ENCODE results near the gene MYZAP. TPM values are rescaled to one million over a fixed set of nuclear protein-coding genes. Genes with fewer than 3 reads are reported as not detected.

The MYZAP gene
- total RNA-seq, 1 donor from 2014 or later: 29.3 TPM

DNA sequence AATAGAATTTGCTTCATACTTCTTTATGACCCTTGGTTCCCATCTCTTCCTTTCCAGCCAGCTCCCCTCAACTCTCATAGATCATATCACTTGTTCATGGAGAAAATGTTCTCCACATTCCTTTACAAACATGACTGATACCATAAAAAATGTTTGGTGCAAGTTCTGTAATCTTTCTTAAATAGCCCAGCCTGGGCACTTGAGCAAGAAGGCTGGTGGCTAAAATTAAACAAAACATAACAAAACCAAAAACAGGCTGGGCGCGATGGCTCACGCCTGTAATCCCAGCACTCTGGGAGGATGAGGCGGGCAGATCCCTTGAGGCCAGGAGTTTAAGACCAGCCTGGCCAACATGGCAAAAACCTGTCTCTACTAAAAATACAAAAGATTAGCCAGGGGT, 105.9 kb downstream of the MYZAP start:
- no peak for DNase-seq (ENCODE audit: low spot score)

DNA sequence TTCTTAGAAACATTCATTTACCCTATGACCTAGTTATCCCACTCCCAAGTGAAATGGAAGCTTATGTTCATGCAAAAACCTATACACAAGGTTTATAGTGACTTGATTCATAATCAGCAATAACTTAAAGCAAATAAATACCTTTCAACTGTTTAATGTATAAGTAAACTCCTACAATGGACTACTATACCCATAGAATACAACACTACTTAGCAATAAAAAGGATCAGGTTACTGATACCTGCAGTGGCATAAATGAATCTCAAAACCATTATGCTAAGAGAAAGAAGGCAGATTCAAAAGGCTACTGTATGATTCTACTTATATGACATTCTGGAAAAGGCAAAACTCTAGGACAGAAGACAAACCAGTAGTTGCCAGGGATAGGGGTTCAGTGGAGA, 106.5 kb downstream of the MYZAP start:
- no peak for DNase-seq (ENCODE audit: low spot score)

DNA sequence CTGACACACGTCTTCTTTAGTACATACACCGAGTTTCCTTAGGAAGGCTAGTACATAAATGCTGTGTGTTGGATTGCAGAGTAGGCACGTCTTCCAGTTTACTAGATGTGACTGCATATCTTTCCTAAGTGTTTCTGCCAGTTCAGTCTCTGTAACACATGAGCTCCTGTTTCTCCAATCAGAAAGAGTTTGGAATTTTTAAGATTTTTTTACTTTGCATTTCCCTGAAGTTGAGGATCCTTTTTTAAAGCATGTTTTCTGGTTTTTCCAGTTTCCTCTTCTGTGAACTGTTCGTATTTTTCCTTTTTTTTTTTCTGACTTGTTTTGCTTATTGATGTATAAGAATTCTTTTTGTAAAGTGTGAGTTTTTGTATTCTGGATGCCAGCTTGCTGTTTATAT, 107.3 kb downstream of the MYZAP start:
- DNase-seq (ENCODE audit: low spot score): no peak

DNA sequence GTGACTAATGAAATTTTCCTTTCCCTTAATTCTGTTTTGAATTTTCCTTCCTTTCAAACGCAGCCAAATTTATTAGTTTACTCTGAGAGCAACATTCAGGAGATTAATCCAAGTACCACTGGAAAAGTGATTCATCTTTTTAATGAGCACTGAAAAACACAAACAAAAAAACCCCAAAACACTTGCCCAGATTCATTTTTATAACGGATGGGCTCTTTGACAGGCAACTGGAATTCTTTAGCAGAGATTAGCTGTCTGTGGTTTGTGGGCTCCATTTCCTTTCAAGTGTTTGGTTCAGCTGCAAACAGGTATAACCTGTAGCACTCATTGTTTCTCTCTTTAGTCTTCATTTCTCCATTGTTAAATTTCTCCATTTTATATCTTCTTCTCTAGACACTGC, 111.7 kb downstream of the MYZAP start:
- no peak for DNase-seq (ENCODE audit: low spot score)

DNA sequence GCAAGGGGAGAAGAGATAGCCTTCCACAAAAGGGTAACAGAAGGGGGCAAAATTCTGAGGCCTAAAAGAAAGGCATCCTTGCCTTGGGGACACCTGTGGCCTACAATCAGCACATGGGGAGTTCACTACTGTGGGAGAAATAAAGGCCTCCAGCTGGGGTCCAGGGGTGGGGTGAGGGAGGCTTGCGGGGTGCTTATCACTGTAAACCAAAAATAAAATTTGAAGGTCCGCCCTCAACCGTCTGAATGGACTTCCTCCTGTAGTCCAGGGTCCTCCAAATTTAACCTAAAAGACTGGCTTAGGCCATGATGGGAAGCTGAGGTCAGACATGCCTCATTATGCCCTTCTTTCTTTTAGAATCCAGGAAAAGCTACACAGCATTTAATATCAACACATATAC, 112.7 kb downstream of the MYZAP start:
- no peak for DNase-seq (ENCODE audit: low spot score)

DNA sequence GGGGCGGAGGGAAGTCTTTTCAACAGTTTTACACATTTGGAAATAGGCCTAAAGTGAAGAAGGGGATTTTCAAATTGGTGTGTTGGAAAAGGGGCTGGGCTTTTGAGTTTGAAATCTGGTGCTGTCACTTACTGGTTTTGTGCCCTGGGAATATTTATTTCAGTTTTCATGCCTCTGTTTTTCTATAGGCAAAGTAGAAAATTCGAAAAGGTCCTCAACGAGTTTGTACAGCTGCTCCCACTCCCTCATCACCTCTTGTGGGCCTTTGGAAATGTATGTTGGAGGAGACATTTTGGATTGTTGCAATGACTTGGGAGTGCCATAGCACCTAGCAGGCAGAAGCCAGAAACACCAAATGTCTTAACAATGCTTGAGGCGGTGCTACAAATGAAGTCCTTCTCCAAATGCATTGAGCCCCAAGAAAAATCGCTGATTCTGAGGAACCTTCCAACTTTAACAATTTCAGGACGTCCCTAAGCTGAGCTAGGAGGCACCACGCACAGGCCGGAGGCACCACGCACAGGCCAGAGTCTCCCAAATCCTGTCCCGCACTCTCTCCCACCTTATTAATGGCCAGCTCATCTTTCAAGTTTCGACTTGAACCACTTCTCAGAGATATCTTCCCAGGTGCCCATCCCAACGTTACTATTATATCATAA, 114.2 kb downstream of the MYZAP start:
- DNase-seq (ENCODE audit: low spot score): no peak

DNA sequence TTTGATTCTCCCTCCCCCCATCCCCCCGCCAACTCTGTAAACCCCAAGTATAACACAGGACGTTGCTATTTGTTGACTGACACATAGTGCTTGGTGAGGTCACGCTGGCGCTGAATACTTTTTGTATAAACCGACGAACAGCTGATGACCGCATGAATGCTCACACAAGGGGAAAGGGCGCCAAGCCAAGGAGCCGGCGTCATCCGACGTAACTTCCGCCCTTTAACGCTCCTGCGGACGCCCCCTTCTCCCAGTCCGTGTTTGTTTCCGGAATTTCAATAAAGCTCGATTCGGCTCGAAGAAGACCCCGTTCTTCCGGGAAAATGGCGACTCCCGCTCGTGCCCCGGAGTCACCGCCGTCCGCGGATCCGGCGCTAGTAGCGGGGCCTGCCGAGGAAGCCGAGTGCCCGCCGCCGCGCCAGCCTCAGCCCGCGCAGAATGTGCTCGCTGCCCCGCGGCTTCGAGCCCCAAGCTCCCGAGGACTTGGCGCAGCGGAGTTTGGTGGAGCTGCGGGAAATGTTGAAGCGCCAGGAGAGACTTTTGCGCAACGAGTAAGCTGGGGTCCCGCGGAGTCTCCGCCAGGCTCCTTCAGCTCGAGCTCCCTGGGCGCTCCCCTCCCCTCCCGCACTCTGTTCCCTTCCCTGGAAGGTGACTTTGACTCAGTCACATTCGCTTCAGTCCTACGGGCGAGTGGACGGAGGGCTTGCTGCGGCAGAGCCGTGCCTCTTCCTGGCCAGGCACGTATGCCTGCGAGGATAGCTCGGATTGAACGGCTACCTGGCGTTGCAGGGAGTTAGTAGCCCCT, 114.9 kb downstream of the MYZAP start, which contains the start of gene POLR2M:
POLR2M (plus strand) TSS at position 310 of the 805 bp plus-strand sequence; CDS start at position 439, 129 bp downstream.
- DNase-seq (ENCODE audit: low spot score): peak; percentile 97

DNA sequence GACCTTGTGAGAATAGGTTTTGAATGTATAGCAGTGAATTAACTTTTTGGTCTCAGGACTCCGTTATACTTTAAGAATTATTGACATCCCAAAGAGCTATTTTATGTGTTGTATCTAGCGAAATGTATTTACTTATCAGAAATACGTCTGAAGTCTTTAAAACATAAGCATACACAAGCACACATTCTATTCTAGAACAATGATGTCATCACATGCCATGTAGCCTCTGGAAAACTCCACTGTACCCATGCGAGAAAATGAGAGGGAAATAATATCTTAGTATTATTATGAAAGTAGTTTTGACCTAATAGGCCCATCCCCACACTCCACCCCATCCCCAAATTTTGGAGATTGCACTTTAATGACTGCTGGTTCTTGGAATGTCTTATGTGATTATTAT, 116.3 kb downstream of the MYZAP start:
- no peak for DNase-seq (ENCODE audit: low spot score)

DNA sequence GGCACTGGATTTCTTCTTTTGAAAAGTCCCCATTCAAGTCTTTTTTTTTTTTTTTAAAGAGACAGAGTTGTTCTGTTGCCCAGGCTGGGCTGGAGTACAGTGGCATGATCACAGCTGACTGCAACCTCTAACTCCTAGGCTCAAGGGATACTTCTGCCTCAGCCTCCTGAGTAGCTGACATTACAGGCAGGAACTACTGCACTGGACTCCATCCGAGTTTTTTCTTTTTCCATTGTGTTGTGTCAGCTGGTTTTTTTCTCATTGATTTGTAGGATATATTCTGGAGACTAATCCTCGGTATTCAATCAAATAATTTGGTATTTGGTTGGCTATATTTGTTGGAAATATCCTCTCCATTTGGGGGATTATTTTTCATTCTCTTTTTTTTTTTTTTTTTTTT, 126.6 kb downstream of the MYZAP start:
- no peak for DNase-seq (ENCODE audit: low spot score)

DNA sequence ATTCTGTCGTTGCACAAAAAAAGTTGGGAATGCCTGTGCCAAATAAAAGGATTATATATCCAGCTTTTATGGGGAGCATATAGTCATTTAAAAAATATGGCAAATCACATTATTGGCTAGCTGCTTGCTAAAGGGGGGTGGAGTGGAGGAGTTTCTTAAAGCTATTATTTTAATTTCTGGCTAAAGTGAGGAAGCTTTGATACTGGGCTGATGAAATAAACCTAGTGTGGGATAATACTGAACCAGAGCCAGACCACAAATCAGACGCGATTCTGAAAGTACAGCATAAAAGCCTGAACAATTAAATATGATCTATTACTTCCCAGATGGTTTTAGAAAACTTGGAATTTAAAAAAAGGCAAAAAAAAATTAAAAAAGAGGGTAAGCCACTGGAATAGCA, 129.2 kb downstream of the MYZAP start:
- DNase-seq (ENCODE audit: low spot score): no peak

DNA sequence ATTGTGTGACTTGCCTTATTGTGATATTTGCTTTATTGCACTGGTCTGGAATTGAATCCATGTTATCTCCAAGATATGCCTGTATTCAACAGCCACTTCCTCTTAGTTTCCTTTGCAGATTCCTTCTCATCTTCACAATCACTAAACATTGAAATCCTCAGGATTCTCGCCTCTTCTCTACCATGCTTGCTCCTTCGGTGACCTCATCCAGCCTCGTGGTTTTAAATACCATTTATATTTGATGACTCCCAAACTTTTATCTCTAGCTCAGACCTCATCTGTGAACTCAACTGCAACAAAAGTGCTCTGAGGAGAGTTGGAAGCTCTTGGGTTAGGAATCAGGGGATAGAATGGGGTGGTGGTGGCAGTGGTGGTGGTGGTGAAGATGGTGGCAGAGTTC, 134.7 kb downstream of the MYZAP start:
- no peak for DNase-seq (ENCODE audit: low spot score)

DNA sequence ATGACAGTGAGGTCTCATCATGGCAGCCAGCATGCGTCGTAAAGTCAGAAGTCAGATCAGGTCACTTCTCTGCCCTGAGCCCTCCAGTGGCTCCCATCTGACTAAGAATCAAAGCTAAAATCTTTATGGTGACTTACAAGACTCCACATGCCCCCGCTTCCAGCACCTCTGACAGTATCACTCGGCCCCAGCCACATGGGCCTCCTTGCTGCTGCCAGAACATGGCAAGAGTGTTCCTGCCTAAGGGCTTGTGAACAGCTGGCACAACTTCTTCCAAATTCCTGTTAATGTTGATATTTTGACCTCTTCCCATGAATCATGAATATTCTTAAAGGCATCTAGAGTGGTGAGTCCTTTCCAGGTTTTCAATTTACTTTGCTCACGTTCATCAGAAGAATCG, 135.3 kb downstream of the MYZAP start:
- DNase-seq (ENCODE audit: low spot score): no peak

DNA sequence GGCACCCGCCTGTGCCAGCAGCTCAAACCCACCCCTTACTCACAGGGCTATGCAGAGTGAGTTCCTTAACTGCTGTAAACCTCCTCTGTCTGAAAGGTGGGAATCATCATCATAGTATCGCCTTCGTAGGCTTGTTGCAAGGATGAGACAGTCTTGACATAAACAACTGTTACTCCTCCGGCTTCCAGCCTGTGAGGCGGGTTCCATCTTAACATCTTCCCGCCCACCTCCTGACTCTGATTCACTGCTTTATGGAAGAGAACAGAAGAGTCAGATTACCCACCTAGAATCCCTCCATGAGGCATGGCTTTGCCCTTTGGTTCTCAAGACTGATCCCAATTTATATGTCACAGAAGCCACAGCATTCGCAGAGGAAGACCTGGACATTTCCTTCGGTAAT, 136.7 kb downstream of the MYZAP start:
- DNase-seq (ENCODE audit: low spot score): no peak

DNA sequence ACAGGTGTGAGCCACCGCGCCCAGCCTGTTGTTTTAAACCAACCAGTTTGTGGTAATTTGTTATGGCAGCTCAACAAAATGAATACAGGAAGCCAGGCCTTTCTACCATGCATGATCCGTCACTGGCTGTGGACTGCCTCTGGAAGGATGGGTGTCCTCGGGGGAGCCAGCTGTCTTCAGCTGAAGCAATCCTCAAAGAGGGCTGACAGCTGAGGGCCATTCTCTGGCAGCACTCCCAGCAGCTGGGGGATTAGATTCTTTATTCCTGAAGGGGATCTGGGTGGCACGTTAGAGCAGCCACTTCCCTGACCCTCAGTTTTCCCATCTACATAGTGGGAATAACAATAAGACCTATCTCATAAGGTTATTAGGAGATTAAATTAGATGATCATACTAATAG, 139.2 kb downstream of the MYZAP start:
- no peak for DNase-seq (ENCODE audit: low spot score)

DNA sequence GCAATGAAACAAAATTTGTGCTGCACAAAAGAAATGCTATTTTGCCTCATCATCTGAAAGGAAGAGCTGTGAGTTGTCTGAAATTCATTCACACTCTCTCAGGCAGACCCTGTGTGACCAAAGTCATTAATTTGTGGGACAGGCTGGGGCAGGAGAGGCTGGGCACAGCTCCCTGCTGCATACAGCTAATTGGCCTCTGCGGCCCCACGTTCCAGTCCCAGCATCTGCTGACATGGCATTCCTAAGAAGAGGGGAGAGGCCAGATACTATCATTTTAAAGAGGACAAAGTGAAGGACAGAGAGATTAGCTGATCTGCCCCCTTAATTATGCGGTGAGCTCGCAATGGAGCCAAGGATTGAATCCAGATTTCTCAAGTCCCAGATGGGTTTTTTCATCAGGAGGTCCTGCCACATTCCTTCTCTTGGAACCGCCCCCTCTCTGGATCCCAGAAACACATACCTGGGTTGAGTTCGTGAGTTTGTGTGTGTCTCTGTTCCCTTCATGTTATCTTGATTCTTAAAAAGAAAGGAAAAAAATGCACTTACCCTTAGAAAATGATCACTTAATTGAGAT, 139.9 kb downstream of the MYZAP start:
- no peak for DNase-seq (ENCODE audit: low spot score)

DNA sequence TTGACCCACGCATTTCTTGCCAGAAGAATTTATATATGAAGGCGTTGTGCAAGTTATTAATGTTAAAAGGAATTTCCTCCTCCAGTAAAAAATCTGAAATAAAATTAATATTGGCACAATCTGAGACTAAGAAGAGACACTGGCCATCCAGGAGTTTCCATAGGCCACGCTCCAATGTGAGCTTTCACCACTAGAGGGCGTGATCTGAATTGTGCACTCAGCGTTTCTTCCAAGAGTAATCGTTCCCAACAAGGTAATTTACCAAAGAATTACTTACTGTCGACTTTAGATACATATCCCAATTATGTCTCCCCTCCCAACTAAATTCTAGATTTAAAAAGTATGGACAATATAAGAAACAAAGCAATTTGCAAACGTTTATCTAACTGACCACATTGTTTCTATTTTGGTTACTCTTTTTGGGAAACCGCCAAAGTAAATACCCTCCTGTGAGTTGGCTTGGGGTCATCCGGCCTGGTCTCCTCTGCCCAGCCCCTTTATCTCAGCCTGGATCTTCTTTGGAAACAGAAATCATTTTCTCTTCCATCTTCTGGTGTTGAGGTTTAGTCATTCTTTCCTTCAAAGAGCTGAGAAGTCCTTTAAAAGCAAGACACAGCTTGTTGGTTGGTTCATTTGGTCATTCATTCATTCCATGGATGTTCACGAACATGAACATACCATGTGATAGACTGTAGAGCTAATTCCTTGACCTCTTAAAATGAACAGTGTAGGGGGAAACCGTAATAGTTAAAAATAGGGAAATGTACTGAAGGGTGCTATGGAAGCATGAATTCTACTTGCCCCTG, 141.0 kb downstream of the MYZAP start:
- no peak for DNase-seq (ENCODE audit: low spot score)

DNA sequence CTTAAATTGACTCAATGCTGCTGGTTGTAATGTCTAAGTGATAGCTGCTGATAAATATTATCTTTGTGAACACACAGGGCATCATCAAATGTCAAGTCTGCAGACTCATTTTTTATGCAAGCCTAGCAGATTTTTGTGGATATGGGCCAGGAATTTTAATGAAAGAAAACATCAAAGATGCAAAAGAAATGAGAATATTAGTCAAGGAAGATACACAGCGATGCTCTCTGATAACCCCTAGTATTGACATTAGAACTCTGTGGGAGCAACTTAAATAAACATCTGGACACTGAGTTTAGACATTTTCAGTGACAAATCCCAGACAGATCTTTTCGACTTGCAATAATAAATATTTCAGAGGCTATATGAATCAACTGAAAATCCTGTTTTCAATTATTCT, 143.2 kb downstream of the MYZAP start:
- no peak for DNase-seq (ENCODE audit: low spot score)

Other genes starting within 250 kb of the MYZAP start
- gene CGNL1, start 215.4 kb upstream of the MYZAP start, total RNA-seq: 12.6 TPM
- 75.8 TPM for gene POLR2M, start 114.8 kb downstream of the MYZAP start, total RNA-seq

All from ureter (tissue), 1 donor.